Superior temporal gyrus (tissue), 1 donor: ENCODE measurements around the gene IGFBP2.
"Not testable (repeated sequence)": the region's sequence is repeated elsewhere in the genome, so short reads cannot be mapped to it uniquely, and the experiment has no call there.

Experiments
- DNase-seq: peaks from one replicate; pipeline ENCODE4 v3.0.0-alpha.2; 2016; ENCODE audit errors: extremely low spot score

IGFBP2 gene, protein sequence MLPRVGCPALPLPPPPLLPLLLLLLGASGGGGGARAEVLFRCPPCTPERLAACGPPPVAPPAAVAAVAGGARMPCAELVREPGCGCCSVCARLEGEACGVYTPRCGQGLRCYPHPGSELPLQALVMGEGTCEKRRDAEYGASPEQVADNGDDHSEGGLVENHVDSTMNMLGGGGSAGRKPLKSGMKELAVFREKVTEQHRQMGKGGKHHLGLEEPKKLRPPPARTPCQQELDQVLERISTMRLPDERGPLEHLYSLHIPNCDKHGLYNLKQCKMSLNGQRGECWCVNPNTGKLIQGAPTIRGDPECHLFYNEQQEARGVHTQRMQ

DNA sequence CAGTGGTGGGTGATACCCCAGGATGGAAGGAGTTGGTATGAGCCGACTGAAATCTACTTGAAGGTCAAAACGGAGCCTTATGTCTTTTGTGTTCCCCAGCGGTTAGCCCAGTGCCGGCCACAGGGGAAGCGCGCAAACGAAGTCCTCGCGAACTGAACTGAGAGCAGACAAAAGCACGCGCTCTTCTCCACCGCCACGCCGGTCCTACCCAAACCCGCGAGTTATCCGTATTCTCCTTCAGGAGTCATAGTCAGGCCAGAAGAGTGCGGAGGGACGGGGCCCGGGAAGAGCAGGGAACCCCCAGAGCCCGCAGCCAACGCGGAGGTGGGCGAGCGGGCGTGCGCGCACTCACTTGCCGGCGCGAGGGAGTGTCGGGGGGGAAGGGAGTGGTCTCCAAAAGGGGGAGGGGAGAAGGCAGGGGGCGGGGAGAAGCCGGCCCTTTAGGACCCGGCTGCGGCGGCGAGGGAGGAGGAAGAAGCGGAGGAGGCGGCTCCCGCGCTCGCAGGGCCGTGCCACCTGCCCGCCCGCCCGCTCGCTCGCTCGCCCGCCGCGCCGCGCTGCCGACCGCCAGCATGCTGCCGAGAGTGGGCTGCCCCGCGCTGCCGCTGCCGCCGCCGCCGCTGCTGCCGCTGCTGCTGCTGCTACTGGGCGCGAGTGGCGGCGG, at the start of gene IGFBP2:
Gene IGFBP2, plus strand, starts transcription at position 469 of the 664 bp plus-strand sequence. Its CDS starts 104 bp downstream, at position 573.
- no peak for DNase-seq

DNA sequence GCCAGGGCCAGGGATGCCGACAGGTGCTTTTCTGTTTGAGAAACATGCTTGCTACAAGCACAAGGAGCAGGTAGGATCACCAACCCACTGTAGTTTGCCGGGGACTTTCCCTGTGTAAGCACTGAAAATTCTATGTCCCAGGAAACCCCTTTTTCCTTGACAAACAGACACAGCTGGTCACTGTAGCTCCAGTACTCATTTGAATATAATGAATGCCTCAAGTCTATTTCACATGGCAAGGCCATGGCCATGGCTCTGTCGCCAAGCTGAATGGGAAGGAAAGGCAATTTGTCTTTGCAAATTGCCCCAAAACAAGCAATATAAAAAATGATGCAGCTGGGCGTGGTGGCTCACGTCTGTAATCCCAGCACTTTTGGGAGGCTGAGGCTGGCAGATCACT, 49.6 kb upstream of the IGFBP2 start:
- DNase-seq: no peak

DNA sequence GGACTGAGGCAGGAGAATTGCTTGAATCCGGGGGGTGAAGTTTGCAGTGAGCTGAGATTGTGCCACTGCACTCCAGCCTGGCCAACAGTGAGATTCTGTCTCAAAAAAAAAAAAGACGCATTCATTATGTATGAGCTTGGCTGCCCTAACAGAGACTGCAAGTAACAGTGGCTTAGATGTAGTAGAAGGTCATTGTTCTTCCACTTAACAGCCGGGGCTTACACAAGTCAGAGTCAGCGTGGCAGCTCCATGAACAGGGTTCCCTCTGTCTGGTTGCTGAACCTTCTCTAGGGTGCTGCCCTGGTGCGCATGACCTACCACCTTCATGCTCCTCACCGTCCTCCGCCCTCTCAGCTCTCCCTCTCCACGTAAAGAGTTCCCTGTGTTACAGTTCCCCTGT, 49.1 kb upstream of the IGFBP2 start:
- peak; percentile 81 for DNase-seq

DNA sequence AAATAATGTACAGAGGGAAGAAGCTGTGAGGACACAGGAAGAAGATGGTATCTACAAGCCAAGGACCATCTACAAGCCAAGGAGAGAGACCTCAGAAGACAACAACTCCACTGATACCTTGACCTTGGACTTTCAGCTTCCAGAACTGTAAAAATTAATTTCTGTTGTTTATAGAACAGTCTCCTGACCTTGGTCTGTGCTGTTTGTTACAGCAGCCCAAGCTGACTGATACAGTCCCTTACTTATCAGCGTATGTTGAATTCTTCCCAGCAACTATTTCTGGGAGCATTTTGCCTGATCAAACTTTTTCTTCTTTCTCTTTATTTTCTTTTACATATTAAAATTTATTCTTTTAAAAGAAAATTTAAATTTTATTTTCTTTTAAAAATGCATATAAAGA, 47.8 kb upstream of the IGFBP2 start:
- DNase-seq: no peak

DNA sequence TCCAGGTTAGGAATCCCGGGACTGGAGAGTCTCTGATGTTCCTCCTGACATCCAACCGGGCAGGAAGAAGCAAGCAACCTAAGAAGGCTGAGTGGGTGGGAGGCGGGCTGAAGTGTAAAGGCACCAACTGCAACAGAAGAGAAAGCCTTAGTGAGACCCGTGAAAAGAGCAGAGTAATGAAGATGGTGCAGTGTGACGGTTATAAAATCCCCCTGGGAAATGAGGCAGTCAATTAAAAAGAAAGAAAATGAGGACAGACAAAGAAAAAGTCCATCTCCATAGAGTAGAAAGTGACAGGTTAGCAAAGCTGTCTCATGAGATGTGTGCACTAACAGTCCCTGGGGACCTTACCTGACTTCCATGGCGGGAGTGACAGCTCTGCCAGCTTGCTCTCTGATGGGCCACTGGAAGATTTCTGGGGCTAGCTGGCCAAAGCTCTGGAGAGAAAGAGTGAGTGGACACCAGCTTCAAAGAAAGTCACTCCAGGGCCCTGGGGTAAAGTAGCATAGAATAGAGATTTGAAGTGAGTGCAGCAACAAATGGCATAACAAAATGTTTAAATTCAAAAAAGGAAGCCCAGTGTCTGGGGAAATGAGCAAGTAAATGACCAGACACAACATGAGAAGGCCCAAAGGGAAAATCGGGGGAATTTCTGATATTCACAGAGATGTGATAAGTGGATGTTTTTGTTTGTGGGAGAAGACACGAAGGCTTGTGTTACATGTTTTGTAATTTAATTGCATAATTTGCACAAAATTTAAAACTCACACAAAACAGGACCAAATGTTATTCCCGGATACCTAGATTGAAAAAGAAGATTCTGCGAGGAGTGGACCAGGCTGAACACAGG, 44.1 kb upstream of the IGFBP2 start:
- no peak for DNase-seq

DNA sequence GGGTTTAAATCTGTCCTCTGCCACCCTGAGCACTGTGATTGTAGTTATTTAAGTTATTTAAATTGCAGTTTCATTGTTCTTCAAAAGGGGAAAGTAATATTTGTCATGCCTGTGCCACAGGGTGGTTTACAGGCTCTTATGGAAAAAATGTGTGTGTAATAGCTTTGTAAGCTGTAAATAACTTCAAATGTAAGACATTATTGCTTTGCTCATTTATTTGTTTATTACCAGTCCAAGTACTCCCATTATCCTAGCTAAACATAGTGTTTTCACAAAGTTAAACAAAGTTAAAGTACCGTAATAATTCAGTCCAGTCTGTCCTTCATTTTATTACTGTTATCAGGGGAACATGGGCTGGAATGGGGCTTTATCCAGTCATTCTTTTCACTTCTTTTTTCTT, 43.4 kb upstream of the IGFBP2 start:
- DNase-seq: no peak

DNA sequence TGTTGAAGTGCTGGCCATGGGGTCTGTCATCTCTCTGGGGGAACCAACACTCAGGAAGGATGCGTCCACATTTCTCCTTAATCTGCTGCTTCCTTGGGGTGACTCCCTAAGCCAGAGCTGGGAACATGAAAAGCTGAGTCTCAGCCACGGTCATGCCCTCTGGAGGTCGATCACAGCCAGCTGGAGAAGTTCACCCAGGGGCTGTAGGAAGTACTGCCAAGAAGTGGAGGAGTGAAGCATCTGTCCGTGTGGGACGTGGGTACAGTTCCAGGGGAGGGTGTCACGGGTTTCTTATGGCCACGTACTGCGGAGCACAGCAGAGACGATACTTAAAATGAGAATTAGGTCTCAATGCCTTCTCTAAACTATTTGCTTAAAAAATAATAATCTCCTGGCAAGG, 42.4 kb upstream of the IGFBP2 start:
- DNase-seq: no peak

DNA sequence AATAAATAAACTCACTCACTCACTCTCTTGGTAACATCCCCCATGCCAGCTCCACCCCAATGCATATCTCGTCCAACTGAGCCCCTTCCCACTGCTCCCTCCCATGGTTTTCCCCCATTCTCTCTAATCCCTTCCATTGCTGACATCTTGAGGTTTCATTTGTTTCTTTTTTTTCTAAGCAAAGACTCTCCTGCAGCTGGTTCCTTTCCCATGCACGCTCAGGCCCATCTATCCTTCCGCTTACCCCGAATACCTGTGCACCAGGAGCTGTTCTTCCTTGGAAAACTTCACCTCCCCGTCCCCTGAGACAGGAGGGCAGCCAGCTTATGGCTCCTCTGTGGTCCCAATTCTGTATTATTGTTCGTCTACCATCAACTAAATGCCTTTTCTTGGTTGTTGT, 41.7 kb upstream of the IGFBP2 start:
- no peak for DNase-seq

DNA sequence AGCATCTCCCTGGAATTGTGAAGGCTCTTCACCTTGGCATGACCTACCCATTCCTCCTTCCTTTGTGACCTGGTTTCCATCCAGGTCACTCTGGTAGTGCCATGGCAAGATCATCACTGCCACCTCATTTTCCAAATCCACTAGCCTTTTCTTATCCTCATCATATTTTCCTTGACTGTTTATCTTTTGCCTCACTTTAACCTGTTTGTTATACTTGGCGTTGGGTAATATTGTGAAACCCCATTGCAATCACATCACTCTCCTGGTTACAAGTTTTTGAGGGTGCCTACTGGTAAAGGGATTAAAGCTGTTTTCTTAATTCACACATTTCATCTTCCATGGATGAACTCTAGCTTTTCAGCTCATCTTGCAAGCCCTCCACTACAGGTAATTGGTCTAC, 39.1 kb upstream of the IGFBP2 start:
- DNase-seq: no peak

DNA sequence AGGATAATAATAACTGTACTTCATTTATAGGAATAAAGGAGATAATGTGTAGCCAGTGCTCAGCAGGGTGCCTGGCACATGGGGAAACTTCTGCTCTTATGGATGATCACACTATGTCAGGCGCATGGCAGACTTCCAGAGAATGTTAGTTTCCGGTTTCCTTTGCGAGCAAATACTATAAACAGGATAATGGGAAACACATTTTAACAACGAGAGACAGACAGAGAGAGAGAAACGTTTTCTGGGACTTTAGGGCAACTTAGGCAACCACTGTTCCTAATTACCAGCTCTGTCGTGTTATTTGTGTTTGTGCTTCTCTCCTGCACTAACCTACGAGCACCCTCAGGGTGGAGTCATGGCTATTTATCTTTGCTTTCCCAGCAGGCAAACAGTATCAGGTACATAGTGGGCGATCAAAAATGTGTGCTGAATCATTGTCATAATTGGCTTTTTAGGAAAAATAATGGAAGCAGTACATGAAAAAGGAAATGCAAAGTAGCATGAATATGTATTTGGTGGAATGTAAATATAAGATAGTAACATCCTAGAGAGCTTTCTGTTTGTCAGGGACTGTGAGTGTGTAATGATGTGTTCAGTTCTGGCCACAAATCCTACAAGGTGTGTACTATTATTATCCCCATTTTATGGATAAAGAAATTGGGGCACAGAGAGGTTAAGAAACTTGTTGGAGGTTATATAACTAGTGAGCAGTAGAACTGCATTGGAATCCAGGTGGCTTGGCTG, 36.8 kb upstream of the IGFBP2 start:
- DNase-seq: no peak

DNA sequence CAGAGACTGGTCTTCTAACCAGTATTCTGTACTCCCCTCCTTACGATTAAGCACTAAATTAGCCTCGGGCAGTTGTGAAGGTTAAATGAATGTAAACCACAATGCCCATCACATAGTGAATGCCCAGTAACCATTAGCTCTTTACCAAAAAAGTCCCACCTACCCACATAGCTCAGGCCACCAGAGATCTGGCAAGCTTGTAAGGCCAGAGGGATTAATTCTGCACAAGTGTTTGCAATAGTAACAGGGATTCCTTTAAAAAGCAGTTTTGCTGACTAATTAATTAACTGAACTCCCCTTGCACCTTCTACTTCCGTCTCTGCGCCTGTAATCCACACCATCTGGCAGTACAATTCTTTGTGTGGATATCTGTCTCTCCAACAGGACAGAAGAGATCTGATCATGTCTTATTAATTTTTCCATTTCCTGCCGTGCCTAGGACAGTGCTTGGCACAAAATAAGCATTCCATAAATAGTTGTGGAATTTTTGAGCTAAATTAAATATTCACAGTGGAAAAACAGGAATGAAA, 36.2 kb upstream of the IGFBP2 start:
- no peak for DNase-seq

DNA sequence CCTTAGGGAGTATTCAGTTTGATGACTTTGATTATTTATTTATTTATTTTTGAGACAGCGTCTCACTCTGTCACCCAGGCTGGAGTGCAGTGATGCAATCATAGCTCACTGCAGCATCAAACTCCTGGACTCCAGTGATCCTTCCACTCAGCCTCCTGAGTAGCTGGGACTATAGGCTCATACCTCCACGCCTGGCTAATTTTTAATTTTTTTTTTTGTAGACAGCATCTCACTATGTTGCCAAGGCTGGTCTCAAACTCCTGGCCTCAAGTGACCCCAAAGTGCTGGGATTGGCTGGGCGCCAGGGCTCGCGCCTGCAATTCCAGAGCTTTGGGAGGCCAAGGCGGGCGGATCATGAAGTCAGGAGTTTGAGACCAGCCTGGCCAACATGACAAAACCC, 35.4 kb upstream of the IGFBP2 start:
- not testable (repeated sequence) for DNase-seq

DNA sequence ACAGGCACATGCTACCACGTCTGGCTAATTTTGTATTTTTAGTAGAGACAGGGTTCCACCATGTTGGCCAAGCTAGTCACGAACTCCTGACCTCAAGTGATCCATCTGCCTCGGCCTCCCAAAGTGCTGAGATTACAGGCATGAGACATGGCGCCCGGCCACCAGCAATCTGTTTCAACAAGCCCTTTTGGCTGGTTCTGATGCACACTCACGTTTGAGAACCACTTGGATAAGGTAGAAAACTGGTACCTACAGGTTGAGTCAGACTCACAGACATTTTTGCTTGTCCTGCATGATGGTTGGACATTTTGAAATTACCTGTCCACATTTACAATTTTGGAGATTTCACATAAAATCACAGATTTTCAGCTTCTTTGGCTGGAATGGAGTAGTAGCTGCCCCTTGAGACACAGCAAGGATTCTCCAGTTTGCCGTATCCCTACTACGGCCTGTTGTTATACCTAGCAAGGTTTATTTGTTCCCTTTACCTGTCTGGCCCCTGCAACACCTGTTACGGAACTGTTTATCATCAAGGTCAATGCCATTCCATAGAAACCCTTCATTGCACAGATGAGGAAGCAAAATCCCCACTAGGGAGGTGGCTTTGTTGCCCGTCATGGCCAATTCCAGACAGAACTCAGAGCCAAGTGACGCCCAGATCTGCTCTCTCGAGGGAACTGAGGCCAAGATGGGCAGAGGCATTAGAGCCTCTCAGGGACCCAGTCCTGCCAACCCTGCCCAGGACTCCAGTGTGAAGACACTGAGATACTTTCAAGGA, 31.4 kb upstream of the IGFBP2 start:
- DNase-seq: no peak

DNA sequence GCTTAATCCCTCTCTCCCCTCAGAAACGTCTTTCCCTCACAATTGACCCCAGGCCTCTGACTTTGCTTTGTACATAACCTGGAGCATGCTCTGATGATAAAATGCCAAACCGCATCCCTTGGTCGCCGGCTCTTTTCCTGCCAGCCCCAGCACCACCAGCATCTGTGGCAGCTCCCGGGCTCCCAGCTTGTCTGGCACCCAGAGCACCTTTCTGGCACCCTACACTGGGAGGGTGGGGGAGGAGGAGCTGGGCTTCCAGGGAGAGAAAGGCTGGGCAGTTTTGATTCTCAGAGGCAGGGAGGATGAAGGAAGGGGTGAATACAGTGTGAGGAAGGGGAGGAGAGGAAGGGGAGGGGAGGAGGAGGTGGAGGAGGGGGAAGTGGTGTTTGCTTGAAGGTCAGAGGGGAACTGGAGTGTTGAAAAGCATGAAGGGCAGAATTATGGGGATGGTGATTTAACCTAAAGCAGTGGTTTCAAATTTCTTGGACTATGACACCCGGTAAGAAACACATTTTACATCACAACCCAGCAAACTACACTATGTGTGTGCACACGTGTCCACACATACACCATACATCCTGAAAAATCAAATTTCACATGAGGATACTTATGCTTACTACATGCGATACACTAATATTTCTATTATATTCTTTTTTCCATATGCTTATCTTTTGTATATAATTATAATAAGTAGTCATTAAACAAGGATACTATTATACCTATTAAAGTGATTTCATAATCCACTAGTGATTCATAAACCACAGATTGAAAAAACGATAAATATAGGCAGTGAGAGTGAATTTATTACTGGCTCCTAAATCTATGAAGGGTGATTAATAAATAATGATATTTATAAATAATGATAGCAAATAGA, 30.0 kb upstream of the IGFBP2 start:
- no peak for DNase-seq

DNA sequence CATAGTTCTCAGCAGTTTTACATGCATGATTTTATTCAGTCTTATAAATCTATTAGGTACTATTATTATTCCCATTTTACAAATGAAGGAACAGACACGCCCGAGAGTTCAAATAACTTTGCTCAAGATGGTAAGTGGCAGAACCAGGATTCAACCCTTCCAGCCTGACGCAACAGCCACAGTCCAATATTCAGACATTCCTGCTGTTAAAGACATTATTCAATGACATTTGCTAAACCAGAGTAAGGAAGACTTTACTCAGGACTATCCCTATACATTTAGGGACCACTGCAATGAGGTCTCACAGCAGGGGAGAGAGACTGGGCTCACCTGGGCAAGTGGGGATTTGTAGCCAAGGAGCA, 29.4 kb upstream of the IGFBP2 start:
- no peak for DNase-seq

DNA sequence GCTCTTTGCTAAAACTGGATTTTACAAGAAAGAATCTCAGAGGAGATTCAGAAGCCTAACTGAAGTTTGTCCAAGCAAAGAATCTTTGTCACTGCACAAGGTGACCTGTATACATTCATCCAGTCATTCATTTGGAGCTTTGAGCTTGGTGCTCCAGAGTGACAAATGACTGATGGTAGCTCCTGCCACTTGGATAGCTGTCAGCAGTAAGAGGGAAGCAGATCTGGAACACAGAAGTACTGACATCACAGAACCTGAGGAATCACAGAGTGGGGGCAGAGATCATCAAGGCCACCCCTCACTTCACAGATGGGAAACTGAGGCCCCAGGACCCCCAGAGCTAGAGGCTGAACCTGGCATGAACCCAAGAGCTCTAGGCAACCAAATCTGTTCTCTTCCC, 28.8 kb upstream of the IGFBP2 start:
- no peak for DNase-seq

DNA sequence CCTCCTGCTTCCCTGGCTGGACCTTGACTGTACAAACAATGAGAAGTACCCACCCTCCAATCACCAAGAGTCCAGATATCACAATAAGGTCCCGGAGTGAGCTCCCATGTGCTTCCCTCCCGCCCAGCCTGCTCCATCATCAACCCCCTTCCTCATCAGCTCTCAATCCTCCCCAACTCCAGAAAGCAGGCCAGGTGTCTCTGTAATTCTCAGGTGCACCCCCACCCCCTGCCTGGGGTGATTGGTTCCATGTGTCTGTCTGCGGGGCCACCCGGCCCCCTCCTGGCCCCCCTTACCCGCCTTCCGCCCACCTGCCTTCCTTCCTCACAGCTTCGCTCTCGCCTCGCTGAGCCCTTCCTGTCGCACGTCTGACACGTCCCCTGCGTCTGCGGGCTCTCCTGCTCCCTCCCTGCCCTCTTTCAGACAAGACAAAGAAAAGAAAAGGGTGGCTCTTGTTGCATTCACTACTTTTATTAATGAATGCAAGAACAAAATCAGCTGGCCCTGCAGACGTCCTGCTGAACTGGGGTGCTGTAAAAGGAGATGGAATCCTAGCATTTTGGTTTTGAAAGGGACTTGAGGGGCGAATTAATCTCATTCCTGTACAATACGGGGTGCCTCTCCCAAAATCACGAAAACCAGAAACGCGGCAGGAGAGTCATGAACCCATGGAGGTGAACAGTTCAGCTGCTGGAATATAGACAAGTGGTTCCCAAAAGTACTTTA, 26.5 kb upstream of the IGFBP2 start:
- no peak for DNase-seq

DNA sequence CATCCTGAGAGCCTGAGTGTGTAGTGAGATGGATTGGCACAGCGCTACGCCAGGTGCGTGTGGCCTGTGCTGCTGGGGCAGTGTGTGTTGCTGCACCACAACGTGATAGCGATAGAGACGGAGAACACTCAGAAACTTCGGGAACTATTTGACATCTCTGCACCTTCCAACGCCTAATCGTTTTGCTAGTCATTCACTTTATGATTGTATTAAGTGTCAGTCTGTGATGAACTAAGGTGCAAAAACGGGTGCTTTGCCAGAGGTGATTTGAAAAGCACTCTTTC, 26.0 kb upstream of the IGFBP2 start:
- DNase-seq: no peak

DNA sequence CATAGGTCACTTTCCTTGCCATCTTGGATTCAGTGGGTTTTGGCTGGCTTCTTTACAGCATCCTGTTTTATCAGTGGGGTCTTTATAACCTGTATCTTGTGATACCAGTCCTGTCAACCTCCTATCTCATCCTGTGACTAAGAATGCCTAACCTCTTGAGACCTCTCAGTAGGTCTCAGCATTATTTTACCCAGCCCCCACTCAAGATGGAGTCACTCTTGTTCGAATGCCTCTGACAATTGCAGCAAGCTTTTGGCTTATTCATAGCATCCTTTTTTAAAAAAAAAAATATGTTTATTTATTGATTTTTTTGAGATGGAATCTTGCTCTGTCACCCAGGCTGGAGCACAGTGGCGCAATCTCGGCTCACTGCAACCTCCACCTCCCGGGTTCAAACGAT, 24.7 kb upstream of the IGFBP2 start:
- no peak for DNase-seq
